ENCODE measurements around the gene CNDP2.

DNA sequence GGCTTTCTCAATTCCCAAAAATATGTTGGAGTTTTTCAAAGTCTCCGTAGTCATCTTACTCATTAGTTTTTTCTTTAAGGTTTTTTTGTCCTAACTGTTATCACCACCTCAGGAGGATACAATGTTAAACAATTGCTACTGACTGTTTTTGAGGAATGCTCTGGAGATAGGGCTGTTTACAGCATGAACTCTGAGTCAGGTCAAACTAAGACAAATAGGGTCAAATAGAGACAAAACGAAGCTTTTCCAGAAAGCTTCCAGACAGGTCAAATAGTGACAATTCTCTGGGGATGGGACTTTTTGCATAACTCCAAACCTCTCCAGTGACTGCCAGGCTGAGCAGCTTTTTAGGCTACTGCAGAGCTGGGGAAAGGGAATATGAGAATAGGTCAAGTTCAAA lies 23.9 kb upstream of the CNDP2 start:
- TF ChIP-seq, protein P1, sequence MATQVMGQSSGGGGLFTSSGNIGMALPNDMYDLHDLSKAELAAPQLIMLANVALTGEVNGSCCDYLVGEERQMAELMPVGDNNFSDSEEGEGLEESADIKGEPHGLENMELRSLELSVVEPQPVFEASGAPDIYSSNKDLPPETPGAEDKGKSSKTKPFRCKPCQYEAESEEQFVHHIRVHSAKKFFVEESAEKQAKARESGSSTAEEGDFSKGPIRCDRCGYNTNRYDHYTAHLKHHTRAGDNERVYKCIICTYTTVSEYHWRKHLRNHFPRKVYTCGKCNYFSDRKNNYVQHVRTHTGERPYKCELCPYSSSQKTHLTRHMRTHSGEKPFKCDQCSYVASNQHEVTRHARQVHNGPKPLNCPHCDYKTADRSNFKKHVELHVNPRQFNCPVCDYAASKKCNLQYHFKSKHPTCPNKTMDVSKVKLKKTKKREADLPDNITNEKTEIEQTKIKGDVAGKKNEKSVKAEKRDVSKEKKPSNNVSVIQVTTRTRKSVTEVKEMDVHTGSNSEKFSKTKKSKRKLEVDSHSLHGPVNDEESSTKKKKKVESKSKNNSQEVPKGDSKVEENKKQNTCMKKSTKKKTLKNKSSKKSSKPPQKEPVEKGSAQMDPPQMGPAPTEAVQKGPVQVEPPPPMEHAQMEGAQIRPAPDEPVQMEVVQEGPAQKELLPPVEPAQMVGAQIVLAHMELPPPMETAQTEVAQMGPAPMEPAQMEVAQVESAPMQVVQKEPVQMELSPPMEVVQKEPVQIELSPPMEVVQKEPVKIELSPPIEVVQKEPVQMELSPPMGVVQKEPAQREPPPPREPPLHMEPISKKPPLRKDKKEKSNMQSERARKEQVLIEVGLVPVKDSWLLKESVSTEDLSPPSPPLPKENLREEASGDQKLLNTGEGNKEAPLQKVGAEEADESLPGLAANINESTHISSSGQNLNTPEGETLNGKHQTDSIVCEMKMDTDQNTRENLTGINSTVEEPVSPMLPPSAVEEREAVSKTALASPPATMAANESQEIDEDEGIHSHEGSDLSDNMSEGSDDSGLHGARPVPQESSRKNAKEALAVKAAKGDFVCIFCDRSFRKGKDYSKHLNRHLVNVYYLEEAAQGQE (IDR thresholded peaks at IDR 0.05), result no peak
- no peak for TF ChIP-seq BHLHE40 (IDR thresholded peaks at IDR 0.05; ENCODE audit: low read depth, low read length)
- no peak for TF ChIP-seq POLR2A (IDR thresholded peaks at IDR 0.05; ENCODE audit: low read length)
- TF ChIP-seq, protein P2, sequence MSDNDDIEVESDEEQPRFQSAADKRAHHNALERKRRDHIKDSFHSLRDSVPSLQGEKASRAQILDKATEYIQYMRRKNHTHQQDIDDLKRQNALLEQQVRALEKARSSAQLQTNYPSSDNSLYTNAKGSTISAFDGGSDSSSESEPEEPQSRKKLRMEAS (IDR thresholded peaks at IDR 0.05), result no peak
- TF ChIP-seq RAD21 (conservative IDR thresholded peaks at IDR 0.05 in 1 of 2, IDR thresholded peaks at IDR 0.05 in 1 of 2), result no peak
- TF ChIP-seq POLR2AphosphoS2 (conservative IDR thresholded peaks at IDR 0.05; ENCODE audit: low read length), result no peak

Data from A549 (cell line).